IMR-90 (cell line): ENCODE results near the gene MTMR2. TPM values are rescaled to one million over a fixed set of nuclear protein-coding genes. Genes with fewer than 3 reads are reported as not detected.
A peak's percentile ranks its signal among the peaks of the same experiment; 100 is the strongest.

Experiments
- ATAC-seq: fragments of 200-7000 bp; cut with Tn5 transposase; 2 replicates; pipeline ENCODE4 v1.9.1; 2020; ENCODE audit warnings: low read depth, mild to moderate bottlenecking, moderate library complexity
- BruUV-seq: library from RNA; stranded (reverse); fragments of 400-500 nt; replicated peaks from 2 replicates; lab custom pipeline; 2021; lab: Mats Ljungman, UMichigan
- CTCF ChIA-PET: fragments of 300-600 bp; formaldehyde crosslinking; extraction: SDS; loops from one replicate; lab custom pipeline; 2021; ENCODE audit warnings: antibody characterized with exemption; lab: Yijun Ruan, JAX
- POLR2A ChIA-PET: fragments of 300-600 bp; sonication (Branson Sonifier 250); formaldehyde crosslinking; loops from one replicate; lab custom pipeline; 2022; ENCODE audit warnings: antibody characterized with exemption; ENCODE audit not compliant: unreplicated experiment; lab: Charles Lee
- DNase-seq: peaks from one replicate; pipeline ENCODE4 v3.0.0; 2013
- H2AFZ ChIP-seq: replicated peaks from 2 replicates; pipeline ENCODE3; 2013; ENCODE audit warnings: low read length, mild to moderate bottlenecking; ENCODE audit not compliant: poor library complexity
- H2AK5ac ChIP-seq: 2 replicates; pipeline ENCODE4 v1.6.1; 2013; ENCODE audit warnings: low read depth, low read length, inconsistent platforms
- H2AK9ac ChIP-seq: replicated peaks from 2 replicates; pipeline ENCODE3; 2013; ENCODE audit warnings: mild to moderate bottlenecking, low read depth, low read length, moderate library complexity; ENCODE audit not compliant: poor library complexity
- H2BK120ac ChIP-seq: 2 replicates; pipeline ENCODE4 v1.6.1; 2013; ENCODE audit warnings: low read depth, low read length, inconsistent platforms
- H2BK15ac ChIP-seq: 3 replicates; pipeline ENCODE4 v1.6.1; 2013; ENCODE audit warnings: low read depth, low read length, inconsistent platforms
- H2BK20ac ChIP-seq: 2 replicates; pipeline ENCODE4 v1.6.1; 2013; ENCODE audit warnings: low read depth, mild to moderate bottlenecking, inconsistent platforms, low read length, moderate library complexity
- H2BK5ac ChIP-seq: 2 replicates; pipeline ENCODE4 v1.6.1; 2013; ENCODE audit warnings: mild to moderate bottlenecking, low read depth, low read length, inconsistent platforms; ENCODE audit not compliant: poor library complexity, severe bottlenecking
- H3K14ac ChIP-seq: replicated peaks from 2 replicates; pipeline ENCODE4 v1.6.1; 2013; ENCODE audit warnings: low read depth, low read length, inconsistent platforms
- H3K18ac ChIP-seq: 2 replicates; pipeline ENCODE4 v1.6.1; 2013; ENCODE audit warnings: low read depth, low read length, control low read depth
- H3K23ac ChIP-seq: 2 replicates; pipeline ENCODE4 v1.6.1; 2013; ENCODE audit warnings: low read depth, low read length, inconsistent platforms
- H3K27ac ChIP-seq: 2 replicates; pipeline ENCODE4 v1.5.1; 2013; ENCODE audit warnings: mild to moderate bottlenecking, control low read depth, low read length; ENCODE audit not compliant: insufficient read depth
- H3K27me3 ChIP-seq: 2 replicates; pipeline ENCODE4 v1.6.1; 2013; ENCODE audit warnings: low read length; ENCODE audit not compliant: control insufficient read depth, insufficient read depth
- H3K36me3 ChIP-seq: 2 replicates; pipeline ENCODE4 v1.6.1; 2013; ENCODE audit warnings: low read length, mixed read lengths; ENCODE audit not compliant: control insufficient read depth, insufficient read depth
- H3K4ac ChIP-seq: 2 replicates; pipeline ENCODE4 v1.6.1; 2013; ENCODE audit warnings: low read depth, low read length, inconsistent platforms
- H3K4me1 ChIP-seq: 2 replicates; pipeline ENCODE4 v1.6.1; 2013; ENCODE audit warnings: low read length, mixed read lengths; ENCODE audit not compliant: control insufficient read depth, insufficient read depth
- H3K4me2 ChIP-seq: 2 replicates; pipeline ENCODE4 v1.6.1; 2013; ENCODE audit warnings: low read depth, mild to moderate bottlenecking, control low read depth, low read length, moderate library complexity
- H3K4me3 ChIP-seq: 2 replicates; pipeline ENCODE4 v1.5.1; 2013; ENCODE audit warnings: low read depth, mild to moderate bottlenecking, control low read depth, low read length, moderate library complexity; ENCODE audit not compliant: insufficient read depth
- H3K56ac ChIP-seq: 2 replicates; pipeline ENCODE4 v1.6.1; 2013; ENCODE audit warnings: low read length, inconsistent platforms; ENCODE audit not compliant: insufficient read depth; ENCODE audit errors: extremely low read depth
- H3K79me1 ChIP-seq, 2 experiments: 2 replicates each; pipeline ENCODE4 v1.6.1; 2013; ENCODE audit warnings: low read length in 2 of 2, inconsistent platforms in 1 of 2, low read depth in 1 of 2
- H3K9ac ChIP-seq: 2 replicates; pipeline ENCODE4 v1.6.1; 2013; ENCODE audit warnings: low read depth, low read length, control low read depth
- H3K9me1 ChIP-seq: 2 replicates; pipeline ENCODE4 v1.6.1; 2013; ENCODE audit warnings: low read length, inconsistent platforms; ENCODE audit not compliant: insufficient read depth
- H3K9me3 ChIP-seq: 2 replicates; pipeline ENCODE4 v1.6.1; 2013; ENCODE audit warnings: low read length; ENCODE audit not compliant: control insufficient read depth, insufficient read depth
- H4K20me1 ChIP-seq: 2 replicates; pipeline ENCODE4 v1.6.1; 2013; ENCODE audit warnings: low read length, inconsistent platforms; ENCODE audit not compliant: insufficient read depth
- H4K5ac ChIP-seq: 2 replicates; pipeline ENCODE4 v1.6.1; 2013; ENCODE audit warnings: mild to moderate bottlenecking, low read depth, low read length, control low read depth
- H4K8ac ChIP-seq, 2 experiments: 2 replicates each; pipeline ENCODE4 v1.6.1; 2013; ENCODE audit warnings: low read depth in 2 of 2, low read length in 2 of 2, control low read depth in 1 of 2, inconsistent platforms in 1 of 2
- H4K91ac ChIP-seq: 2 replicates; pipeline ENCODE4 v1.6.1; 2013; ENCODE audit warnings: low read depth, low read length, inconsistent platforms; ENCODE audit not compliant: insufficient read depth
- CEBPB ChIP-seq: IDR thresholded peaks from 2 replicates; pipeline ENCODE4 v1.6.1; 2012; ENCODE audit warnings: low read depth, low read length, improper control_type of control experiment
- FOS ChIP-seq: fragments of 150-350 bp; IDR thresholded peaks from 2 replicates; pipeline ENCODE4 v1.6.1; 2016; ENCODE audit warnings: low read depth, low read length
- MAZ ChIP-seq: IDR thresholded peaks from 2 replicates; pipeline ENCODE4 v1.6.1; 2012; ENCODE audit warnings: low read depth, mild to moderate bottlenecking, low read length, improper control_type of control experiment, moderate library complexity, borderline replicate concordance
- NFE2L2 ChIP-seq: fragments of 150-350 bp; IDR thresholded peaks from 2 replicates; pipeline ENCODE4 v1.6.1; 2016; ENCODE audit warnings: low read depth, mild to moderate bottlenecking, low read length
- POLR2A ChIP-seq: IDR thresholded peaks from 2 replicates; pipeline ENCODE4 v1.6.1; 2012; ENCODE audit warnings: mild to moderate bottlenecking, low read depth, low read length
- RAD21 ChIP-seq: IDR thresholded peaks from 2 replicates; pipeline ENCODE4 v1.6.1; 2012; ENCODE audit warnings: low read length, improper control_type of control experiment
- dilution Hi-C: fragments of 300-500 bp; cut with HindIII; formaldehyde crosslinking; loops from one replicate; pipeline ENCODE4 v1.14.3; 2018; ENCODE audit warnings: low sequenced_read_pairs; ENCODE audit not compliant: unreplicated experiment
- in situ Hi-C: fragments of 300-500 bp; cut with MboI; formaldehyde crosslinking; loops from 3 replicates; pipeline ENCODE4 v1.14.3; 2019; ENCODE audit warnings: low sequenced_read_pairs, inconsistent platforms, mixed read lengths
- intact Hi-C: fragments of 100-400 bp; cut with micrococcal nuclease; formaldehyde crosslinking; loops from 2 replicates; pipeline ENCODE4 v1.10.0; 2022
- polyA plus RNA-seq, 3 experiments: library from polyadenylated mRNA; depleted of rRNA; stranded (reverse); fragments of >200 nt; gene quantifications; 2 replicates each; pipeline ENCODE4 v1.2.3, GENCODE V29; 2012; ENCODE audit warnings: low replicate concordance in 1 of 3
- total RNA-seq: library from RNA; depleted of rRNA; stranded (reverse); fragments of >200 nt; gene quantifications from 2 replicates; pipeline ENCODE4 v1.2.3, GENCODE V29; 2012

MTMR2 gene
- total and polyA plus RNA-seq, 2 of the 4 experiments (the other 2 are of a cell fraction), result 16.6 to 30.6 TPM

- H3K9ac ChIP-seq, result no peak overlapping the region
- H4K5ac ChIP-seq, result no peak overlapping the region
- H3K4me1 ChIP-seq, result peaks cover 4% of the 10 kb centered on the region; the same call in 1 of the 2 replicates
- H3K14ac ChIP-seq, result no peak overlapping the region
- no peak overlapping the region for H3K23ac ChIP-seq
- H2AK9ac ChIP-seq, result no peak overlapping the region
- H3K56ac ChIP-seq, result no peak overlapping the region
- no peak overlapping the region for H2BK15ac ChIP-seq
- no peak overlapping the region for H4K8ac ChIP-seq
- no peak overlapping the region for H2AFZ ChIP-seq
- in situ Hi-C loops (no loop called here), dilution Hi-C loops (no loop called here), intact Hi-C loops (no loop called here)
- H3K9me3 ChIP-seq, result no peaks in the 10 kb centered on the region
- peak; percentile 45 for ATAC-seq
- BruUV-seq, result no TSS peak
- POLR2A ChIA-PET, result interaction anchor here (0.9 kb wide), 1 partner anchor 9 kb away, joined by 3 read pairs; no protein-coding TSS in a partner anchor
- peaks cover 1% of the 10 kb centered on the region; the same call in 1 of the 2 replicates for H3K36me3 ChIP-seq
- no peaks in the 10 kb centered on the region for H3K27me3 ChIP-seq
- H4K91ac ChIP-seq, result no peak overlapping the region
- H3K9me1 ChIP-seq, result no peaks in the 10 kb centered on the region
- TF ChIP-seq CEBPB (no peak), NFE2L2 (no peak), RAD21 (no peak), POLR2A (no peak), MAZ (no peak), FOS (peak; percentile 13; the same call in 1 of the 2 replicates)
- H3K27ac ChIP-seq, result no peak overlapping the region
- no peak overlapping the region for H3K4me2 ChIP-seq
- no peak overlapping the region for H2AK5ac ChIP-seq
- H2BK5ac ChIP-seq, result no peak overlapping the region
- H4K20me1 ChIP-seq, result no peaks in the 10 kb centered on the region
- H3K4ac ChIP-seq, result no peak overlapping the region
- H3K79me1 ChIP-seq, result peaks cover 0 to 11% of the 10 kb centered on the region in 2 experiments; a peak in 1 of 4 replicates
- CTCF ChIA-PET, result interaction anchor here (1.6 to 1.9 kb wide), 3 partner anchors 14 to 205 kb away, joined by 3 to 9 read pairs (median 8); no protein-coding TSS in a partner anchor
- no peak overlapping the region for H2BK120ac ChIP-seq
- peak overlapping the region; percentile 41; the same call in 1 of the 2 replicates for H3K18ac ChIP-seq
- peak; percentile 44 for DNase-seq
- no peak overlapping the region for H2BK20ac ChIP-seq
- H3K4me3 ChIP-seq, result no peak overlapping the region
Measured at GRCh38 chr11:95850137-95850536, 73.8 kb downstream of the MTMR2 start.
